ENCODE results near the gene UCN2.
"Not testable (repeated sequence)": the region's sequence is repeated elsewhere in the genome, so short reads cannot be mapped to it uniquely, and the experiment has no call there.

The UCN2 gene

GRCh38 chr3:48561045-48561736 lies 2.4 kb downstream of the UCN2 start:
- no peak for DNase-seq (ENCODE audit: low spot score)

- no peak for DNase-seq (ENCODE audit: low spot score)
These were observed 2.9 kb downstream of the UCN2 start for GRCh38 chr3:48560648-48561018.

- DNase-seq (ENCODE audit: low spot score): no peak
These were observed 5.0 kb downstream of the UCN2 start for GRCh38 chr3:48558493-48559134.

DNA sequence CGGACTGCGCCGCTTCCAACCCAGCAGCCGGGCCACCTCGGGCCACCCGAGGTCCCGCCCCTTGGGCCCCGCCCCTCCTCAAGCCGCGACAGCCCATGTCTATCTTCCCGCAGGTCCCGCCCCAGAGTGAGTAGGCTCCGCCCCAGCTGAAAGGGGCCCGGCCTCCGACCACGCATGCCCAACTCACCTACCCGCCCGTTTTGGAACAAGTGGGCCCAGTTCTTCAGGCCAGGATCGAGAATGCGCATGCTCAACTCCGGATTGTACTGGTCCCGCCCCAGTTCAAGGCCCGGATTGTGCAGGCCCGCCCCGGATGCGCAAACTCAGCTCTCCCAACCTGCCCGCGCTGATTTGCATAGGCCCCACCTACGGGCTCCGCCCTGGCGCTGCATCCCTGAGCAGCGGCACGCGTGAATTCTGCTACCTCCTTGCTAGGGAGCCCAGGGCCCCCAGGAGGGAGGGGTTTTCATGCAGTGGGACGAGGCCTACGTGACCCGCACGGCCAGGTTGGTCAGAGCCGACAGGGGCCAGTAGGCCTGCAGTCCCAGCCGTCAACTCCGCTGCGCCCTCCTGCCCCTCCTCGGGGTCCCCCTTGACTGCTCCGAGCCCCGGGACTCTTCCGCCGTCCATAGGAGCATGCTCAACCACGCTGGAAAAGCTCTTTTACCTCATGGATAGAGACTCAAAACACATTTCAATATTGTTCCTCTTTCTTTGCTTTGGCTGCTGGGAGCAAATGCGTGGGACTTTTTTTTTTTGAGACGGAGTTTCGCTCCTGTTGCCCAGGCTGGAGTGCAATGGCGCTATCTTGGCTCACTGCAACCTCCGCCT lies 6.6 kb downstream of the UCN2 start, which contains the start of gene PFKFB4:
Gene PFKFB4 (minus strand): TSS at position 8 of the 831 bp plus-strand sequence. CDS start 26 bp downstream, outside the sequence.
- DNase-seq (ENCODE audit: low spot score): peak; percentile 99

DNA sequence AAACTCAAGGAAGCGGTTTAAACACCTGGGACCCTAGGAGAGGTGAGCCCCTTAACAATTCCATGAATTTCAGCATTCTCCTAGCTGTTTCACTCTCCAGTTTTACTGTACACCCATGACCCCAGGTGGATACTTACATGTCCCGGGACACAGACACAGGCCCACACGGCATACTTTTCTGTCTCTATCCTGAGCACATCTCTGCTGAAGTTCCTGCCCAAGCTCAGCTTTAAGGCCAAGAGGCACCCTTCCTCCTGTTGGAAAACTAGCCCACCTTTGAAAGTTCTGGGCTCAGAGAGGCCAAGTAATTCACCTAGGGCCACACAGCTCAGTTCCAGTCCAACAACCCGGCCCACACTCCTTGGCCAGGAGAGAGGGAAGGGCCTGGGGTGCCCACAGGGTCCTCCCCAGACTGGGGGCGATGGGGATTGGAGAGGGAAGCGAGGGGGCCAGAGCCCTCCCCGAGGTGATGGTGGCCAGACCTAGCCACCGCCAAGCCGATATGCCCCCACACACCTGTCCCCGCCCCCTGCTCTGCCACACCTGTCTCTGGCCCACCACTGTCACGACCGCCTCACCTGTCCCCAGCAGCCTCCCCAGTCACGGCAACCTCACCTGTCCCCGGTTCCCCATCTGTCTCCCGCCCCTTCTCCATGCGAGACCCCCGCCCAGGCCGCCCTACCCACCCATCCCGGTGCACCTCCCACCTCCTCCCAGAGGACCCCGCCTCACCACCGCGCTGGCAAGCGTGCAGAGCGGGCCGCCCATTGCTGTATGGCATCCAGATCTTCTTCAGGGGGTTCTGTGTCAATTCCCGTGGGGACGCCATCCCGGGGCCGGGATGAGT lies 7.4 kb downstream of the UCN2 start:
- no peak for DNase-seq (ENCODE audit: low spot score)

- no peak for DNase-seq (ENCODE audit: low spot score)
These were observed 8.2 kb downstream of the UCN2 start for GRCh38 chr3:48555231-48555948.

- DNase-seq (ENCODE audit: low spot score): no peak
These were observed 9.4 kb downstream of the UCN2 start for GRCh38 chr3:48553886-48554845.

GRCh38 chr3:48553361-48553760 lies 10.2 kb downstream of the UCN2 start:
- DNase-seq (ENCODE audit: low spot score): no peak

GRCh38 chr3:48552111-48552951 lies 11.2 kb downstream of the UCN2 start:
- DNase-seq (ENCODE audit: low spot score): no peak

GRCh38 chr3:48551651-48552050 lies 11.9 kb downstream of the UCN2 start:
- DNase-seq (ENCODE audit: low spot score): not testable (repeated sequence)

- peak; percentile 91 for DNase-seq (ENCODE audit: low spot score)
These were observed 14.6 kb downstream of the UCN2 start for GRCh38 chr3:48548729-48549705.

DNA sequence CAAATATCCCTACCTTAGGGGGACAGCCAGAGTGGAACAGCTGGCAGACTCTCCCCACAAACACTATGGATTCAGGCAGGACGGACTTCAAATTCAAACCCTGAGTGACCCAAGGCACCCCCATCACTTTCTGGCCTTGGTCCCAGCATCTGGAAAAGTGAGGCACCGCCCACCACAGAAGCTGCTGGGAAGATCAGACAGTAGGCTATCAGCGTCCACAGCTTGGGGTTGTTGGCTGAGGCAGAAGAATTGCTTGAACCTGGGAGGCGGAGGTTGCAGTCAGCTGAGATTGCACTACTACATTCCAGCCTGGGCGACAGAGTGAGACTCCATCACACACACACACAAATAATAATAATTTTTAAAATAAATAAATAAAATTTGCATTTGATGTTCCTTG lies 15.5 kb downstream of the UCN2 start:
- DNase-seq (ENCODE audit: low spot score): no peak

- DNase-seq (ENCODE audit: low spot score): no peak
These were observed 17.3 kb downstream of the UCN2 start for GRCh38 chr3:48546203-48546829.

DNA sequence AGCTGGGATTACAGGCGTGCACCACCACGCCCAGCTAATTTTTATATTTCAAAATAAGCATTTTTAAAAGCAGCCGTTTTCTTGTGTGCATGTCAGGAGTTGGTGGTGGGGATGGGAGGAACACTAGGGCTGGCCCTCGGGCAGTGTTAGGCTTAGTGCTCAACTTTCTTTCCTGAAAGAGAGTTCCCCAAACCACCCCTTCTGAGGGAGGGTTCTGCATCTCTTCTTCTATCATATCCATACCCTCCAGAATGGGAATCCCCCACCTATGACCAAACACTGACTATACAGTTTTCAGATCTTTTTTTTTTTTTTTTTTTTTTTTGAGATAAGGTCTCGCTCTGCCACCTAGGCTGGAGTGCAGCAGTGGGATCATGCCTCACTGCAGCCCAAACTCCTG lies 19.4 kb downstream of the UCN2 start:
- DNase-seq (ENCODE audit: low spot score): no peak

- no peak for DNase-seq (ENCODE audit: low spot score)
These were observed 20.2 kb downstream of the UCN2 start for GRCh38 chr3:48543271-48543866.

GRCh38 chr3:48538451-48538850 lies 25.1 kb downstream of the UCN2 start:
- DNase-seq (ENCODE audit: low spot score): no peak

- no peak for DNase-seq (ENCODE audit: low spot score)
These were observed 26.8 kb downstream of the UCN2 start for GRCh38 chr3:48536785-48537184.

All from pons (tissue), 1 donor.